Type B pancreatic cell (in vitro differentiated cells): ENCODE measurements around the gene GABRR1. TPM values are rescaled to one million over a fixed set of nuclear protein-coding genes. Genes with fewer than 3 reads are reported as not detected.

Experiments
- DNase-seq: peaks from one replicate; pipeline ENCODE4 v3.0.0; 2021; ENCODE audit warnings: mixed read lengths; ENCODE audit not compliant: unreplicated experiment; ENCODE audit errors: extremely low spot score
- H3K27ac Mint-ChIP-seq: 2 replicates; pipeline ENCODE4 v1.8.0; 2021; ENCODE audit warnings: mild to moderate bottlenecking, mixed read lengths
- H3K27me3 Mint-ChIP-seq: 2 replicates; pipeline ENCODE4 v1.8.0; 2021; ENCODE audit warnings: mixed read lengths
- H3K36me3 Mint-ChIP-seq: 2 replicates; pipeline ENCODE4 v1.8.0; 2021; ENCODE audit warnings: mixed read lengths
- H3K4me1 Mint-ChIP-seq: one replicate; pipeline ENCODE4 v1.8.0; 2021; ENCODE audit warnings: mixed read lengths; ENCODE audit not compliant: unreplicated experiment
- H3K4me3 Mint-ChIP-seq: 2 replicates; pipeline ENCODE4 v1.8.0; 2021; ENCODE audit warnings: mild to moderate bottlenecking, mixed read lengths
- H3K9me3 Mint-ChIP-seq: 2 replicates; pipeline ENCODE4 v1.8.0; 2021; ENCODE audit warnings: mixed read lengths
- CTCF ChIP-seq: fragments of 200-600 bp; sonication (generic); conservative IDR thresholded peaks from 2 replicates; pipeline ENCODE4 v1.5.0; 2021; ENCODE audit warnings: antibody characterized with exemption, mild to moderate bottlenecking
- total RNA-seq: library from RNA; stranded (reverse); gene quantifications from 2 replicates; pipeline ENCODE4 v1.2.1, GENCODE V29; 2021; ENCODE audit warnings: low replicate concordance

The GABRR1 gene
- total RNA-seq, 1 donor from 2014 or later: not detected

- Mint-ChIP-seq H3K9me3 (no peaks in the 10 kb centered on the region), H3K4me1 (no peaks in the 10 kb centered on the region), H3K36me3 (no peaks in the 10 kb centered on the region), H3K4me3 (no peak overlapping the region), H3K27ac (no peak overlapping the region), H3K27me3 (no peaks in the 10 kb centered on the region)
- TF ChIP-seq CTCF: no peak
- no peak for DNase-seq
Observed at GRCh38 chr6:89205819-89206218, 11.3 kb downstream of the GABRR1 start.

GRCh38 chr6:89204096-89204495 is 13.1 kb downstream of the GABRR1 start:
- Mint-ChIP-seq H3K27ac (no peak overlapping the region), H3K4me3 (no peak overlapping the region), H3K4me1 (no peaks in the 10 kb centered on the region), H3K36me3 (no peaks in the 10 kb centered on the region), H3K27me3 (no peaks in the 10 kb centered on the region), H3K9me3 (no peaks in the 10 kb centered on the region)
- DNase-seq: no peak
- no peak for TF ChIP-seq CTCF

- Mint-ChIP-seq H3K36me3 (no peaks in the 10 kb centered on the region), H3K27ac (no peak overlapping the region), H3K4me1 (no peaks in the 10 kb centered on the region), H3K9me3 (no peaks in the 10 kb centered on the region), H3K4me3 (no peak overlapping the region), H3K27me3 (peaks cover 3% of the 10 kb centered on the region)
- no peak for DNase-seq
- no peak for TF ChIP-seq CTCF
Observed at GRCh38 chr6:89200706-89201215, 16.4 kb downstream of the GABRR1 start.

GRCh38 chr6:89199579-89199978 is 17.6 kb downstream of the GABRR1 start:
- no peak overlapping the region for H3K27ac Mint-ChIP-seq
- peaks cover 5% of the 10 kb centered on the region for H3K9me3 Mint-ChIP-seq
- H3K4me3 Mint-ChIP-seq: no peak overlapping the region
- H3K36me3 Mint-ChIP-seq: no peaks in the 10 kb centered on the region
- H3K4me1 Mint-ChIP-seq: no peaks in the 10 kb centered on the region
- no peak for DNase-seq
- no peak for TF ChIP-seq CTCF
- peaks cover 3% of the 10 kb centered on the region for H3K27me3 Mint-ChIP-seq

GRCh38 chr6:89198235-89198634 is 18.9 kb downstream of the GABRR1 start:
- Mint-ChIP-seq H3K4me1 (no peaks in the 10 kb centered on the region), H3K4me3 (no peak overlapping the region), H3K36me3 (no peaks in the 10 kb centered on the region), H3K9me3 (peaks cover 8% of the 10 kb centered on the region), H3K27ac (no peak overlapping the region), H3K27me3 (peaks cover 6% of the 10 kb centered on the region)
- no peak for TF ChIP-seq CTCF
- DNase-seq: no peak

GRCh38 chr6:89197141-89197540 is 20.0 kb downstream of the GABRR1 start:
- Mint-ChIP-seq H3K27me3 (peaks cover 11% of the 10 kb centered on the region), H3K36me3 (no peaks in the 10 kb centered on the region), H3K27ac (no peak overlapping the region), H3K9me3 (peaks cover 8% of the 10 kb centered on the region), H3K4me1 (no peaks in the 10 kb centered on the region), H3K4me3 (no peak overlapping the region)
- no peak for DNase-seq
- no peak for TF ChIP-seq CTCF
